ENCODE measurements around the gene PAX4. TPM values are rescaled to one million over a fixed set of nuclear protein-coding genes. Genes with fewer than 3 reads are reported as not detected.
"Not testable (repeated sequence)": the region's sequence is repeated elsewhere in the genome, so short reads cannot be mapped to it uniquely, and the experiment has no call there.

The PAX4 gene
- total RNA-seq, 1 donor from 2014 or later = not detected

- ATAC-seq (peak; percentile 56), DNase-seq (peak; percentile 62)
- intact Hi-C loops (cut with micrococcal nuclease) = no loop called here
Observed at GRCh38 chr7:127588697-127589482, 29.1 kb downstream of the PAX4 start.

- intact Hi-C loops (cut with micrococcal nuclease) = no loop called here
- ATAC-seq (peak; percentile 94), DNase-seq (peak; percentile 95)
Observed at GRCh38 chr7:127588019-127588696, 29.8 kb downstream of the PAX4 start, which contains the start of gene ARF5. TSS of gene ARF5 (plus strand) at chr7:127588411. CDS start at chr7:127588499, 88 bp downstream.

DNA sequence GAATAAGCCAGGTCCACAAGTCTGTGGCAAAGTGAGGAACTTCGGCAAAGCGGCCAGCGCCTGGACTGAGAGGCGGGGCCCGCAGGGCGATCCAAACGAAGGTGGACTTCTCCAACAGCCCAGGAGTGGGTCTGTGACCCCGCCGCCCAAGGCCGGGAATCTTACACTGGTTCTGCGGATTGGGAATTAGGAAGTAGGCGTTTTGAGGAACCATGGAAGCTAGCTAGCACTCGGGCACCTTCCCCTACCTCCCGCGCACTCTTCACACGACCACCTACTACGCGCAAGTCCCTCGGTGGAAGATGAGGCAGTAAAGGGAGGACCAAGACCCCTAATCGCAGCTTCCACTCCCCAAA is 30.3 kb downstream of the PAX4 start:
- ATAC-seq (no peak), DNase-seq (peak; percentile 46)
- intact Hi-C loops (cut with micrococcal nuclease) = no loop called here

DNA sequence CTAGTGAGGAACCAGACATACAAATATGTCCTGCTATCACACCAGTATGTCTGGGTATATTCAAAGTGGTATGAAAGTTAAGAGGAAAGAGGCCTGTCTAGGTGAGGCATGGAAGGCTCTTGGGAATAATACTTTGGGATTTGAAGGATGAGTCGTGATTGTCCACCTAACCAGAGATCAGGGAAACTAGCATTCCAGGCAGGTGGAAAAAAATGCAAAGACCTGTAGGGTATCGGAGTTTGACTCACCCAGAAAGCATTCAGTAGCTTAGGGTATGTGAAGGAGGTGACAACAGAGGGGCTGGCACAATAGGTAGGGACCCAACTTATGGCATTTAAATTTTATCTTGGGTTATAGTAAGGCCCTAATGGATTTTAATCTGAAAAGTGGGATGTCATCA is 31.6 kb downstream of the PAX4 start:
- DNase-seq (no peak), ATAC-seq (no peak)
- intact Hi-C loops (cut with micrococcal nuclease) = no loop called here

GRCh38 chr7:127585044-127585953 is 32.6 kb downstream of the PAX4 start, which contains the start of gene GCC1:
TSS of gene GCC1 (minus strand) at chr7:127585596. CDS start at chr7:127585182, 414 bp downstream.
- intact Hi-C loops (cut with micrococcal nuclease) = no loop called here
- DNase-seq (peak; percentile 96), ATAC-seq (peak; percentile 84)

- intact Hi-C loops (cut with micrococcal nuclease) = no loop called here
- DNase-seq = no peak
- ATAC-seq = no peak
Observed at GRCh38 chr7:127584648-127585043, 33.3 kb downstream of the PAX4 start.

GRCh38 chr7:127582361-127582760 is 35.6 kb downstream of the PAX4 start:
- DNase-seq = peak; percentile 90
- intact Hi-C loops (cut with micrococcal nuclease) = no loop called here
- ATAC-seq = peak; percentile 55

- ATAC-seq (no peak), DNase-seq (no peak)
- intact Hi-C loops (cut with micrococcal nuclease) = no loop called here
Observed at GRCh38 chr7:127581716-127582115, 36.2 kb downstream of the PAX4 start.

DNA sequence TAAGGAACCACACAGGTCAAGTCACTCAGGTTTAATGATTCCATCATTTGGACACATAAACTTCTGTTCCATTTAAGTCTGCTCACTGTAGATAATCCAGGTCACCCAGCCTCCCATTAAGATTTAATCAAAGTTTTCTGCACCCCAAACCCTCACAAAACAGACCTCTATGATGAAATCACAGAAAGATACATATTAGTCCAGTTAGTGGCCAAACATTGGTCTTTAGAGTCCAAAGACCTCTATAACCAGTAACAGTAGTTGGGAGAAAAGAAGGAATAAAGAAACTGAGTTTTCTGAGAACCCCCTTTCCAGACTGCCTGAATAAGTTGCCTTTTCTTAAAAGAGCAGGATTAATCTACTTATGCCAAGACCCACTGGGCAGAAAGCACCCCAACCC is 37.3 kb downstream of the PAX4 start:
- DNase-seq (no peak), ATAC-seq (no peak)
- intact Hi-C loops (cut with micrococcal nuclease) = no loop called here

GRCh38 chr7:127578711-127579275 is 39.1 kb downstream of the PAX4 start:
- ATAC-seq (no peak), DNase-seq (no peak)
- intact Hi-C loops (cut with micrococcal nuclease) = no loop called here

DNA sequence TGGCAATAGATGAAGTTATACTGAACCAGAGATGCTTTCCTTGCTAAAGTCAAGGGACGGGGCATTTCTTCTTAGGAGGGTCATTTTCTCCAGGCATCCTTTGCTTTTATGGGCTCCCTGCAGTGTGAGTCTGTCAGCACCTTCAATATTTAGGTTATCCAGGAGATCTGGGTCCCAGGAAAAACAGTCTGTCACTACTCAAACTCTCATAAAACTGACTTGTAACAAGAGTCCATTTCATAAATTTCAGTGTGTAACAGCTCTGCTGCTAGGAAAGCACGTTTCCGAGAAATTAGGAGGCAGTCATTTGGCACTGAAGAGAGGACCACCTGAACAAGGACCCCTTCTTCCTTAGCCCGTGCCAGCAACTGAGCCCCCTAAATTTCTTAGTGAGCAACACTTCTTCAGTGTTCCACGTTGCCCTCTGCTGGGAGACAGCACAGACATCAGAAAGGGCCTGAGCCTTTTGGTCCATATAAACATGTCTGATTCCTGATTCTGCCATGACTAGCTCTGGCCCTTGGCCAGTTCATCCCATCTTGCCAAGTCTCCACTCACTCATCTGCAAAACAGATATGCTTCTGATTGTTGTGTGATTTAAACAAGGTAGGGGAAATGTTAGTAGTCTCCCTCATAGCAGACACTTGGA is 39.8 kb downstream of the PAX4 start:
- ATAC-seq (no peak), DNase-seq (no peak)
- intact Hi-C loops (cut with micrococcal nuclease) = no loop called here

DNA sequence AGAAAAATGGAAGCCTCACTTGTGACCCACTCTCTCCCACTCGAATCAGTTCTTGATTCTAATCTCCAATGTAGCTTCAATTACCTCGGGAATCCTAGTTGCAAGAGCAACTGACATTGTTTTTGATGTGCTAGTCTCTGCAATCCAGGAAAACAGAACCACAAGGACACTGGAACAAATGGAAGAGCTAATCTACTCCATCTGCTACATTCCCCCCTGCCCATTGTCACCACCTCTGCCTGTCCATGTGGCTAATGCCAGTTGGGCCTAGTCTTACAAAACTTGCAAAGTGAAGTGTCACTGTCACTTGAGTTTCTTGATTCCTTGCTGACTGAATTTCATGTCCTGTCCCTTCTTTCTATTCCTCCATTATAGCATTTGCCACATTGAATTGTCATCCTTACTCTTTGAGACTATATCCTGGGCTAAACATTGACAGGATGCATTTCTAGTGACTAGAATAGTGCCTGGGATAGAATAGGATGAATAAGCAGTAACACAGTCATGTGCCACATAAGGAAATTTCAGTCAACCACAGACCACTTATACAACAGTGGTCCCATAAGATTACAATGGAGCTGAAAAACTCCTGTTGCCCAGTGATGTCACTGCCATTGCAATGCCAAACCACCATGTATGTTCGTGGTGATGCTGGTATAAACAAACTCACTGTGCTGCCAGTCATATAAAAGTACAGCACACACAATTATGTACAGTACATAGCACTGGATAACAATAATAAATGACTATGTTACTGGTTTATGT is 46.0 kb downstream of the PAX4 start:
- intact Hi-C loops (cut with micrococcal nuclease) = no loop called here
- ATAC-seq (no peak), DNase-seq (no peak)

DNA sequence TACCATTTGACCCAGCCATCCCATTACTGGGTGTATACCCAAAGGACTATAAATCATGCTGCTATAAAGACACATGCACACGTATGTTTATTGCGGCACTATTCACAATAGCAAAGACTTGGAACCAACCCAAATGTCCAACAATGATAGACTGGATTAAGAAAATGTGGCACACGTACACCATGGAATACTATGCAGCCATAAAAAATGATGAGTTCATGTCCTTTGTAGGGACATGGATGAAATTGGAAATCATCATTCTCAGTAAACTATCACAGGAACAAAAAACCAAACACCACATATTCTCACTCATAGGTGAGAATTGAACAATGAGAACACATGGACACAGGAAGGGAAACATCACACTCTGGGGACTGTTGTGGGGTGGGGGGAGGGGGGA is 49.9 kb downstream of the PAX4 start:
- ATAC-seq; DNase-seq; intact Hi-C loops (cut with micrococcal nuclease): not testable (repeated sequence)

GRCh38 chr7:127566242-127566641 is 51.7 kb downstream of the PAX4 start:
- ATAC-seq (no peak), DNase-seq (no peak)
- intact Hi-C loops (cut with micrococcal nuclease) = no loop called here

Measured in left ventricle myocardium superior (tissue), 1 donor.